PC-3 (cell line): ENCODE measurements around the gene PHF12.

Source experiments
- EZH2 ChIP-seq: fragments of 300-600 bp; sonication (generic); IDR thresholded peaks from one replicate; pipeline ENCODE4 v1.6.1; 2017; ENCODE audit warnings: antibody characterized with exemption, mild to moderate bottlenecking, low read length; ENCODE audit not compliant: unreplicated experiment
- EZH2phosphoT487 ChIP-seq: fragments of 300-600 bp; sonication (generic); IDR thresholded peaks from 2 replicates; pipeline ENCODE4 v1.6.1; 2018; ENCODE audit warnings: mild to moderate bottlenecking, antibody characterized with exemption, low read length, borderline replicate concordance
- TF ChIP-seq, protein P1 (sequence below): fragments of 300-600 bp; sonication (generic); conservative IDR thresholded peaks from 2 replicates; pipeline ENCODE4 v1.5.1; 2017; ENCODE audit warnings: antibody characterized with exemption, low read depth, mild to moderate bottlenecking, low read length

DNA sequence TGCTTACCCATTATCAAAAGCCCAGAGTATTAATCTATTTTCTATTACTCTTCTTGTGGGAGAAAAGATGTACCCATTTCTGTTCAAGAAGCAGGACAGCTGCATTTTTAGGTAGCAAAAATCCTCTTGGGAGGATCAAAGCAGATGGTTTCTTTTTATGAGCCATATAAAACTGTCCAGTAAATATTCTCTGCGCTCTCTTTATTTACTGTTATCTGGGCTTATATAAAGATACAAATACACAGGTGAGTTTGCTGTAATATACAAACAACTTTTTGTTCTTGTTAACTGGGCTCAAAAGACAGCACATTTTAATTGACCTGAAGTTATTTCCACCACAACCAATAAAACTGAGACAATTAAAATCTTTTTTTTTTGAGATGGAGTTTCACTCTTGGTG, 10.1 kb downstream of the PHF12 start:
- TF ChIP-seq, protein P1, sequence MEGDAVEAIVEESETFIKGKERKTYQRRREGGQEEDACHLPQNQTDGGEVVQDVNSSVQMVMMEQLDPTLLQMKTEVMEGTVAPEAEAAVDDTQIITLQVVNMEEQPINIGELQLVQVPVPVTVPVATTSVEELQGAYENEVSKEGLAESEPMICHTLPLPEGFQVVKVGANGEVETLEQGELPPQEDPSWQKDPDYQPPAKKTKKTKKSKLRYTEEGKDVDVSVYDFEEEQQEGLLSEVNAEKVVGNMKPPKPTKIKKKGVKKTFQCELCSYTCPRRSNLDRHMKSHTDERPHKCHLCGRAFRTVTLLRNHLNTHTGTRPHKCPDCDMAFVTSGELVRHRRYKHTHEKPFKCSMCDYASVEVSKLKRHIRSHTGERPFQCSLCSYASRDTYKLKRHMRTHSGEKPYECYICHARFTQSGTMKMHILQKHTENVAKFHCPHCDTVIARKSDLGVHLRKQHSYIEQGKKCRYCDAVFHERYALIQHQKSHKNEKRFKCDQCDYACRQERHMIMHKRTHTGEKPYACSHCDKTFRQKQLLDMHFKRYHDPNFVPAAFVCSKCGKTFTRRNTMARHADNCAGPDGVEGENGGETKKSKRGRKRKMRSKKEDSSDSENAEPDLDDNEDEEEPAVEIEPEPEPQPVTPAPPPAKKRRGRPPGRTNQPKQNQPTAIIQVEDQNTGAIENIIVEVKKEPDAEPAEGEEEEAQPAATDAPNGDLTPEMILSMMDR, result no peak
- TF ChIP-seq EZH2, result no peak
- TF ChIP-seq EZH2phosphoT487, result no peak
